ENCODE results near the gene PEX5L. TPM values are rescaled to one million over a fixed set of nuclear protein-coding genes. Genes with fewer than 3 reads are reported as not detected.

Gene PEX5L
- total and polyA plus RNA-seq, 9 donors: 0.30 to 8.6 (median 1.1) TPM

DNA sequence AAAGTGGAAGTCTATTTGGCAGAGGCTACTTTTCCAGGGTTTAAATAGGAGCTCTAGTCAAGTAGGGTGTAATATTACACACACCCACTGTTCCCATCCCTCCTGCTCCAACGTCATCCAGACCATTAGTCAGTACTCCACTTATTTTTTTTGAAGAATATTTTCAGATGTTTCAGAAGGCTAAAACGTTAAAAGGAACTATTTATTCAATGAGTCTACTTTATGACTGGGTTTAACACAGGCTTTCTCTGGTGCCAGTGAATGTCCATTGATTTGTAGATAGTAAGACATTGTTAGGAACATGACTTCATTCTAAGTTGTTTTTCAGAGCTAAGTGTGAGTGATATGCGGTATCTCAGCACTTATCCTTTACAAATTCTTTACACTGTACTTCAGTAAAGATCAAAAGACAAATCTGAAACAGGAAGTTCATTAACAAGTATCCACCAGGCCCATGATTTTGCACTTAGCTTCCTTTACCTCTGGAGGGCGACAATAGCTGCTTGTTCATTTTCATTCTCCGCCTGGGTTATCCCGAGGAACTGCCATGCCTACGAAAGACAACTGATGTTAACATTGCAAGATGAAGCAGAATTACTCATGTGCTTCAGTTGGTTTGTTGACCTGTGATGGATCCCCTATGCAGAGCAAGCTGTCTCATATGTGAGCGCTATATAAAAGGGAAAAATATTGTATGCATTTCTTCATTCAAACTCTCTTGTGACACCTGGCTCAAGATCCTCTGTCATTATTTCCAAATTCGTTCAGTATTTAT, 225.2 kb downstream of the PEX5L start:
- H3K4me3 ChIP-seq: no peak overlapping the region
- intact Hi-C loops (cut with DNase I): loop anchor here in 2 of 4 donors (5.0 to 10.0 kb wide), 2 partner anchors 783 to 786 kb away; no protein-coding TSS in a partner anchor
- DNase-seq: peak in 2 of 5 donors; percentile 16 to 43
- no peaks in the 10 kb centered on the region for H3K4me1 ChIP-seq (ENCODE audit: insufficient read depth)
- H3K36me3 ChIP-seq: no peaks in the 10 kb centered on the region
- H3K27me3 ChIP-seq: no peaks in the 10 kb centered on the region
- TF ChIP-seq EP300 (IDR thresholded peaks at IDR 0.05): no peak
- TF ChIP-seq, protein P1, sequence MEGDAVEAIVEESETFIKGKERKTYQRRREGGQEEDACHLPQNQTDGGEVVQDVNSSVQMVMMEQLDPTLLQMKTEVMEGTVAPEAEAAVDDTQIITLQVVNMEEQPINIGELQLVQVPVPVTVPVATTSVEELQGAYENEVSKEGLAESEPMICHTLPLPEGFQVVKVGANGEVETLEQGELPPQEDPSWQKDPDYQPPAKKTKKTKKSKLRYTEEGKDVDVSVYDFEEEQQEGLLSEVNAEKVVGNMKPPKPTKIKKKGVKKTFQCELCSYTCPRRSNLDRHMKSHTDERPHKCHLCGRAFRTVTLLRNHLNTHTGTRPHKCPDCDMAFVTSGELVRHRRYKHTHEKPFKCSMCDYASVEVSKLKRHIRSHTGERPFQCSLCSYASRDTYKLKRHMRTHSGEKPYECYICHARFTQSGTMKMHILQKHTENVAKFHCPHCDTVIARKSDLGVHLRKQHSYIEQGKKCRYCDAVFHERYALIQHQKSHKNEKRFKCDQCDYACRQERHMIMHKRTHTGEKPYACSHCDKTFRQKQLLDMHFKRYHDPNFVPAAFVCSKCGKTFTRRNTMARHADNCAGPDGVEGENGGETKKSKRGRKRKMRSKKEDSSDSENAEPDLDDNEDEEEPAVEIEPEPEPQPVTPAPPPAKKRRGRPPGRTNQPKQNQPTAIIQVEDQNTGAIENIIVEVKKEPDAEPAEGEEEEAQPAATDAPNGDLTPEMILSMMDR (IDR thresholded peaks at IDR 0.05): peak in 2 of 3 donors; percentile 23 to 39
- no peaks in the 10 kb centered on the region for H3K9me3 ChIP-seq
- H3K27ac ChIP-seq: no peak overlapping the region
- WGBS, 3 donors: 21 to 25% (median 22%) methylated on average over 9 of the region's 9 CpGs

DNA sequence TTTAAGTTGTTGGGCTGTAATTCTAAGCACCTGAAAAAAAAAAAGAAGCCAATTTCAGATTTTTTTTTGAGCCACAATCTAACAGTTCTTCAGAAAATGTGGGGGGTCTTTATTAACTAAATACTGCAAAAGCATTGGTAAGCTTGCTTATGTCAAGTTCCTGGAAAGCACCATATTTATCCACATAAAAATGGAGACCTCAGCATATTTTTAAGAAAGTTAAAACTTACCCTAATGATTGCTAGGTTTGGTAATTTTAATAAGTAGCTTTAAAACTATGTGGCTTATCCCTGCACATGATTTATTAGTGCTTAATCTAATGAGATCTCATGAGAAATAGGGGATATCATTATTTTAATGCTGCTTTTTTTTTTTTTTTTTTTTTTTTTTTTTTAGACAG, 227.1 kb downstream of the PEX5L start:
- H3K27me3 ChIP-seq: no peaks in the 10 kb centered on the region
- TF ChIP-seq EP300 (IDR thresholded peaks at IDR 0.05): no peak
- TF ChIP-seq POLR2A (IDR thresholded peaks at IDR 0.05): no peak
- TF ChIP-seq, protein P1 (IDR thresholded peaks at IDR 0.05): no peak
- no peaks in the 10 kb centered on the region for H3K4me1 ChIP-seq (ENCODE audit: insufficient read depth)
- no peaks in the 10 kb centered on the region for H3K36me3 ChIP-seq
- DNase-seq: no peak
- intact Hi-C loops (cut with DNase I): loop anchor here in 3 of 4 donors (5.0 to 10.0 kb wide), 2 partner anchors 785 to 788 kb away; no protein-coding TSS in a partner anchor
- H3K4me3 ChIP-seq: no peak overlapping the region
- no peak overlapping the region for H3K27ac ChIP-seq
- H3K9me3 ChIP-seq: no peaks in the 10 kb centered on the region

DNA sequence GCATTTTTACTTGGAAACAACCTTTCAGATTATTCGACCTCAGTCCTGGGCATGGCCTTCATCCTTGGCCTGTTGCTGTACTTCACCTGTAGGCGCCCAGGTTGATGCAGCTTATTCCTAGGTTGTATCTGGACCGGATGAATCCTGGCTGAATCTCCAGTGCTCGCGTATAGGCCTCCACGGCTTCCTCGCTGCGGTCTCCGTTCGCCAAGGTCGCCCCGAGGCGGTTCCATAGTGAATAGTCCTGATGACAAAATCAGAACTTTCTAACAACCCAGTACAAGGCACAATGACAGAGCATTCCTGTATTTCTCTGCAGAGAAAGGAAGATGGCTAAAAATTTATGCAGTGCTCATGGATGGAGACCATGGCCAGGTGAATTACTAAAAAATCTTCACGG, 229.1 kb downstream of the PEX5L start:
- TF ChIP-seq POLR2A (IDR thresholded peaks at IDR 0.05): no peak
- TF ChIP-seq, protein P1 (IDR thresholded peaks at IDR 0.05): no peak
- no peak for TF ChIP-seq EP300 (IDR thresholded peaks at IDR 0.05)
- no peaks in the 10 kb centered on the region for H3K4me1 ChIP-seq (ENCODE audit: insufficient read depth)
- H3K4me3 ChIP-seq: no peak overlapping the region
- no peaks in the 10 kb centered on the region for H3K36me3 ChIP-seq
- 95 to 96% (median 95%) methylated on average over 14 of the region's 14 CpGs for WGBS, 3 donors
- DNase-seq: no peak
- H3K27ac ChIP-seq: no peak overlapping the region
- H3K27me3 ChIP-seq: no peaks in the 10 kb centered on the region
- intact Hi-C loops (cut with DNase I): loop anchor here in 1 of 4 donors (10.0 kb wide), 1 partner anchor 787 kb away; no protein-coding TSS in a partner anchor
- no peaks in the 10 kb centered on the region for H3K9me3 ChIP-seq

- no peaks in the 10 kb centered on the region for H3K9me3 ChIP-seq
- no peak for DNase-seq
- H3K4me1 ChIP-seq (ENCODE audit: insufficient read depth): no peaks in the 10 kb centered on the region
- H3K4me3 ChIP-seq: no peak overlapping the region
- H3K27ac ChIP-seq: no peak overlapping the region
- intact Hi-C loops (cut with DNase I): loop anchor here in 1 of 4 donors (10.0 kb wide), 1 partner anchor 789 kb away; no protein-coding TSS in a partner anchor
- TF ChIP-seq POLR2A (IDR thresholded peaks at IDR 0.05) (no peak), EP300 (IDR thresholded peaks at IDR 0.05) (no peak)
- TF ChIP-seq, protein P1 (IDR thresholded peaks at IDR 0.05): no peak
- H3K36me3 ChIP-seq: no peaks in the 10 kb centered on the region
- WGBS, 3 donors: 77 to 88% (median 88%) methylated on average over 5 of the region's 5 CpGs
- no peaks in the 10 kb centered on the region for H3K27me3 ChIP-seq
Measured at GRCh38 chr3:179806177-179806576, 230.6 kb downstream of the PEX5L start.
